K562 (cell line): Measurements from ENCODE around the gene ZNF451. TPM values are rescaled to one million over a fixed set of nuclear protein-coding genes. Genes with fewer than 3 reads are reported as not detected.
A peak's percentile ranks its signal among the peaks of the same experiment; 100 is the strongest.

Experiments used
- ATAC-seq: fragments of 200-7000 bp; cut with Tn5 transposase; 3 replicates; pipeline ENCODE4 v1.9.1; 2020; ENCODE audit warnings: moderate library complexity
- BruUV-seq: library from RNA; stranded (reverse); fragments of 400-500 nt; replicated peaks from 2 replicates; lab custom pipeline; 2021; lab: Mats Ljungman, UMichigan
- CTCF ChIA-PET: fragments of 300-600 bp; formaldehyde crosslinking; extraction: SDS; loops from one replicate; lab custom pipeline; 2021; ENCODE audit warnings: low intra/inter-chr PET ratio; lab: Yijun Ruan, JAX
- POLR2A ChIA-PET: fragments of 300-600, 350-650 bp; sonication (Branson Sonifier 250); formaldehyde crosslinking; extraction: SDS; loops from one replicate; lab custom pipeline; 2021; ENCODE audit warnings: antibody characterized with exemption, inconsistent platforms; lab: Yijun Ruan, JAX
- DNase-seq, 4 experiments: peaks; one replicate each; pipeline versions ENCODE4 v3.0.0 to v3.0.0-alpha.2; 2011 to 2018; ENCODE audit warnings: low spot score in 3 of 4, mixed read lengths in 3 of 4; ENCODE audit errors: extremely low read depth in 1 of 4
- FAIRE-seq: peaks from 2 replicates; lab custom pipeline; 2011; peaks lifted over from hg19 to GRCh38; lab: Jason Lieb, UNC
- H2AFZ ChIP-seq: 2 replicates; pipeline ENCODE4 v1.6.0; 2011; ENCODE audit warnings: low read depth, low read length, control low read depth, inconsistent platforms
- H3K27ac ChIP-seq: fragments of 200-600 bp; 3 replicates; pipeline ENCODE4 v1.8.0; 2011; ENCODE audit warnings: low read depth, mild to moderate bottlenecking, control low read depth, inconsistent platforms, low read length, moderate library complexity, mixed read lengths; ENCODE audit errors: extremely low read depth
- H3K27me3 ChIP-seq, 2 experiments: fragments of 300-600 bp in 1 of 2; 2 replicates in 1 of 2; 3 replicates in 1 of 2; pipeline versions ENCODE4 v1.6.0 to v1.8.0; 2011; ENCODE audit warnings: inconsistent platforms in 2 of 2, low read length in 2 of 2, mild to moderate bottlenecking in 1 of 2, mixed read lengths in 1 of 2, moderate library complexity in 1 of 2; ENCODE audit not compliant: control insufficient read depth in 2 of 2, insufficient read depth in 2 of 2
- H3K36me3 ChIP-seq: fragments of 300-600 bp; 3 replicates; pipeline ENCODE4 v1.8.0; 2011; ENCODE audit warnings: mild to moderate bottlenecking, low read length, inconsistent platforms; ENCODE audit not compliant: control insufficient read depth, insufficient read depth
- H3K4me1 ChIP-seq, 2 experiments: fragments of 200-600 bp in 1 of 2; replicated peaks in 1 of 2; 2 replicates in 1 of 2; 3 replicates in 1 of 2; pipeline versions ENCODE4 v1.5.1 to v1.8.0; 2011; ENCODE audit warnings: inconsistent platforms in 2 of 2, low read length in 2 of 2, mild to moderate bottlenecking in 1 of 2, mixed read lengths in 1 of 2, moderate library complexity in 1 of 2; ENCODE audit not compliant: control insufficient read depth in 2 of 2, insufficient read depth in 2 of 2
- H3K4me2 ChIP-seq: 2 replicates; pipeline ENCODE4 v1.6.1; 2011; ENCODE audit warnings: low read length, control low read depth, inconsistent platforms, mixed read lengths; ENCODE audit not compliant: insufficient read depth
- H3K4me3 ChIP-seq: fragments of 200-600 bp; sonication (generic), shearing (Covaris generic); 2 replicates; pipeline ENCODE4 v1.5.1; 2016; ENCODE audit warnings: control low read depth, inconsistent platforms
- H3K79me2 ChIP-seq: fragments of 200-600 bp; 3 replicates; pipeline ENCODE4 v1.8.0; 2011; ENCODE audit warnings: low read length, inconsistent platforms; ENCODE audit not compliant: control insufficient read depth, insufficient read depth
- H3K9ac ChIP-seq, 2 experiments: 2 replicates each; pipeline versions ENCODE4 v1.6.0 to v1.6.1; 2011; ENCODE audit warnings: low read depth in 2 of 2, low read length in 2 of 2, control low read depth in 1 of 2, inconsistent platforms in 1 of 2, mild to moderate bottlenecking in 1 of 2, mixed read lengths in 1 of 2; ENCODE audit not compliant: insufficient read depth in 1 of 2
- H3K9me1 ChIP-seq: one replicate; pipeline ENCODE4 v1.6.0; 2011; ENCODE audit warnings: inconsistent platforms, mild to moderate bottlenecking, low read length, moderate library complexity; ENCODE audit not compliant: control insufficient read depth, insufficient read depth
- H3K9me3 ChIP-seq: replicated peaks from 2 replicates; pipeline ENCODE4 v1.5.1; 2011; ENCODE audit warnings: low read depth, low read length, inconsistent platforms; ENCODE audit not compliant: control insufficient read depth, insufficient read depth
- H4K20me1 ChIP-seq: replicated peaks from 2 replicates; pipeline ENCODE4 v1.6.1; 2011; ENCODE audit warnings: low read length, inconsistent platforms, mixed read lengths; ENCODE audit not compliant: control insufficient read depth, insufficient read depth
- ATF6 ChIP-seq: sonication (generic); formaldehyde crosslinking; IDR thresholded peaks from 2 replicates; pipeline ENCODE4 v1.4.0; 2020; ENCODE audit warnings: mild to moderate bottlenecking, missing genetic modification reagents
- BRD9 ChIP-seq: fragments of 450-650 bp; IDR thresholded peaks from 2 replicates; pipeline ENCODE4 v1.6.1; 2018; ENCODE audit warnings: low read depth; ENCODE audit not compliant: partially characterized antibody
- BRF2 ChIP-seq: IDR thresholded peaks from 3 replicates; pipeline ENCODE4 v1.6.1; 2011; ENCODE audit warnings: borderline replicate concordance, mild to moderate bottlenecking; ENCODE audit not compliant: insufficient read length, insufficient read depth
- CAMTA2 ChIP-seq: fragments of 250-450 bp; sonication (Bioruptor Pico); conservative IDR thresholded peaks from 2 replicates; pipeline ENCODE4 v1.5.1; 2022
- CBX3 ChIP-seq, 2 experiments: IDR thresholded peaks; 1 replicate in 1 of 2; 2 replicates in 1 of 2; pipeline ENCODE4 v1.6.1; 2012; ENCODE audit warnings: inconsistent platforms in 2 of 2, low read length in 2 of 2, borderline replicate concordance in 1 of 2, control low read depth in 1 of 2
- EP400 ChIP-seq: fragments of 450-650 bp; IDR thresholded peaks from 2 replicates; pipeline ENCODE4 v1.6.1; 2017; ENCODE audit warnings: antibody characterized with exemption, mild to moderate bottlenecking, moderate library complexity
- FOXJ2 ChIP-seq: fragments of 200-800 bp; sonication (Bioruptor generic); IDR thresholded peaks from 2 replicates; pipeline ENCODE4 v1.6.1; 2016; ENCODE audit warnings: missing genetic modification characterization, missing compliant biosample characterization
- JUND ChIP-seq, 2 experiments: IDR thresholded peaks; 2 replicates in 1 of 2; 3 replicates in 1 of 2; pipeline ENCODE4 v1.6.1; 2011; ENCODE audit warnings: borderline replicate concordance in 2 of 2, low read depth in 2 of 2, low read length in 2 of 2, improper control_type of control experiment in 1 of 2, missing biosample characterization in 1 of 2, missing genetic modification characterization in 1 of 2, missing genetic modification reagents in 1 of 2
- NEUROD1 ChIP-seq: fragments of 150-350 bp; IDR thresholded peaks from 2 replicates; pipeline ENCODE4 v1.6.1; 2014; ENCODE audit warnings: borderline replicate concordance, low read length, low read depth; ENCODE audit not compliant: partially characterized antibody
- NFYB ChIP-seq: IDR thresholded peaks from 2 replicates; pipeline ENCODE4 v1.6.1; 2011; ENCODE audit warnings: mild to moderate bottlenecking, moderate library complexity; ENCODE audit not compliant: insufficient read length; ENCODE audit errors: extremely low read depth
- PBX2 ChIP-seq, 2 experiments: IDR thresholded peaks in 1 of 2; conservative IDR thresholded peaks in 1 of 2; 2 replicates each; pipeline ENCODE4 v1.6.1; 2016; ENCODE audit warnings: low read depth in 2 of 2, mild to moderate bottlenecking in 1 of 2, missing compliant biosample characterization in 1 of 2, missing genetic modification characterization in 1 of 2, moderate library complexity in 1 of 2
- RB1 ChIP-seq: fragments of 450-650 bp; IDR thresholded peaks from 2 replicates; pipeline ENCODE4 v1.6.1; 2017; ENCODE audit warnings: low read depth, mild to moderate bottlenecking
- RBFOX2 ChIP-seq: fragments of 200-400 bp; formaldehyde crosslinking; IDR thresholded peaks from 2 replicates; pipeline ENCODE4 v1.6.1; 2017; ENCODE audit warnings: low read depth, mild to moderate bottlenecking, low read length, moderate library complexity
- RHOXF2B ChIP-seq: fragments of 250-450 bp; sonication (Bioruptor Pico); conservative IDR thresholded peaks from 2 replicates; pipeline ENCODE4 v1.5.1; 2021
- TCF3 ChIP-seq: sonication (generic); formaldehyde crosslinking; IDR thresholded peaks from 2 replicates; pipeline ENCODE4 v1.4.0; 2020; ENCODE audit warnings: mild to moderate bottlenecking, missing genetic modification reagents
- U2AF2 ChIP-seq: fragments of 200-400 bp; formaldehyde crosslinking; optimal IDR thresholded peaks from 2 replicates; pipeline ENCODE3; 2017; ENCODE audit warnings: low read depth, mild to moderate bottlenecking, low read length
- WGBS: fragments of 100-300 bp; shearing (Covaris generic); methylation state at CpG from one replicate; pipeline ENCODE4 v1.1.6; 2016; ENCODE audit warnings: low coverage, mixed read lengths; ENCODE audit not compliant: insufficient coverage; ENCODE audit errors: missing lambda C conversion rate; 5-methylcytosine and 5-hydroxymethylcytosine counted together
- in situ Hi-C: fragments of 300-500 bp; cut with MboI; formaldehyde crosslinking; loops from 4 replicates; pipeline ENCODE4 v1.15.0; 2018; ENCODE audit warnings: inconsistent platforms, mixed read lengths
- intact Hi-C: fragments of 100-400 bp; cut with micrococcal nuclease; formaldehyde crosslinking; loops from 2 replicates; pipeline ENCODE4 v1.14.2; 2022
- polyA plus RNA-seq, 8 experiments: library from polyadenylated mRNA; depleted of rRNA in 4 of 8; stranded (reverse) in 5 of 8; unstranded in 3 of 8; fragments of >200 nt; fragmentation: Nextera tagmentation in 2 of 8; fragmentation: Illumina TruSeq in 1 of 8; extraction: Ambion mirVana in 2 of 8; extraction: Trizol in 1 of 8; gene quantifications; 2 replicates each; pipeline versions ENCODE4 v1.2.1 to v1.2.3, GENCODE V29; 2011 to 2014; ENCODE audit warnings: inconsistent platforms in 1 of 8, missing spikeins in 1 of 8
- total RNA-seq, 7 experiments: library from RNA; depleted of rRNA in 6 of 7; stranded (reverse); fragments of >200 nt in 6 of 7; fragmentation: Illumina TruSeq in 2 of 7; extraction: Trizol in 2 of 7; gene quantifications; 2 replicates each; pipeline versions ENCODE4 v1.2.1 to v1.2.3, GENCODE V29; 2011 to 2021; ENCODE audit warnings: low replicate concordance in 1 of 7

ZNF451 gene
- total and polyA plus RNA-seq, 9 of the 15 experiments (the other 6 are each of a cell fraction or from before 2014, with no cell fraction given): 16.1 to 74.3 (median 38.3) TPM

GRCh38 chr6:57207872-57208271, 117.9 kb downstream of the ZNF451 start:
- CTCF ChIA-PET: no interaction called here
- H3K9ac ChIP-seq: 0 out of 4 replicates have a peak overlapping the region, but pooled peaks of 1 of the 2 experiments have one; percentile 17
- intact Hi-C loops: no loop called here
- ATAC-seq (peak; percentile 41), DNase-seq (no peak), FAIRE-seq (no peak)
- peak overlapping the region; percentile 50 for H3K4me2 ChIP-seq
- WGBS: 50% methylated on average over 3 of the region's 4 CpGs
- H3K9me1 ChIP-seq: no peaks in the 10 kb centered on the region
- in situ Hi-C loops: no loop called here
- H3K27me3 ChIP-seq: no peaks in the 10 kb centered on the region
- no TSS peak for BruUV-seq
- no peaks in the 10 kb centered on the region for H4K20me1 ChIP-seq
- peaks cover 70% of the 10 kb centered on the region for H3K79me2 ChIP-seq
- peaks cover 3 to 6% of the 10 kb centered on the region in 2 experiments; a peak in 3 of 5 replicates for H3K4me1 ChIP-seq
- POLR2A ChIA-PET: interaction anchor here (1.0 kb wide), 2 partner anchors 25 to 32 kb away, joined by 3 read pairs; no protein-coding TSS in a partner anchor
- H2AFZ ChIP-seq: peak overlapping the region; percentile 68
- no peak overlapping the region for H3K4me3 ChIP-seq
- no peaks in the 10 kb centered on the region for H3K9me3 ChIP-seq
- peaks cover 26% of the 10 kb centered on the region for H3K36me3 ChIP-seq
- H3K27ac ChIP-seq: peak overlapping the region; percentile 43; the same call in 2 of the 3 replicates
- no peak for TF ChIP-seq ATF6 (CRISPR knock-in tag)
- TF ChIP-seq FOXJ2: no peak
- TF ChIP-seq RHOXF2B (CRISPR knock-in tag): no peak
- no peak for TF ChIP-seq CAMTA2
- no peak for TF ChIP-seq NFYB
- TF ChIP-seq PBX2 (CRISPR knock-in tag; IDR thresholded peaks at IDR 0.05; ENCODE audit: low read depth): no peak
- TF ChIP-seq PBX2 (tag; conservative IDR thresholded peaks at IDR 0.05; ENCODE audit: low read depth): no peak
- no peak for TF ChIP-seq RBFOX2
- TF ChIP-seq CBX3 (IDR thresholded peaks at IDR 0.05; ENCODE audit: borderline replicate concordance in 1 of 2, low read length in 2 of 2): no peak
- no peak for TF ChIP-seq NEUROD1
- TF ChIP-seq EP400: peak; percentile 27; the same call in 1 of the 2 replicates
- TF ChIP-seq RB1: no peak
- TF ChIP-seq JUND (IDR thresholded peaks at IDR 0.05; ENCODE audit: borderline replicate concordance, low read depth, low read length): no peak
- no peak for TF ChIP-seq JUND (tag; IDR thresholded peaks at IDR 0.05; ENCODE audit: borderline replicate concordance, low read depth, low read length)
- no peak for TF ChIP-seq BRF2
- no peak for TF ChIP-seq BRD9
- no peak for TF ChIP-seq TCF3 (CRISPR knock-in tag)
- no peak for TF ChIP-seq U2AF2
